Thyroid gland (tissue), 4 donors: ENCODE results near the gene PHACTR1. TPM values are rescaled to one million over a fixed set of nuclear protein-coding genes. Genes with fewer than 3 reads are reported as not detected.

ENCODE experiments used
- DNase-seq, 2 donors: peaks; one replicate each; pipeline ENCODE4 v3.0.0-alpha.2; 2019
- H3K27ac ChIP-seq, 3 donors: fragments of 200-600 bp; sonication (generic); 1 replicate in 2 of 3; 2 replicates in 1 of 3; pipeline ENCODE4 v1.5.1; 2016 to 2019; ENCODE audit warnings: mild to moderate bottlenecking in 1 of 3, moderate library complexity in 1 of 3
- H3K27me3 ChIP-seq: fragments of 200-600 bp; sonication (generic); one replicate; pipeline ENCODE4 v1.5.1; 2019
- H3K36me3 ChIP-seq, 2 donors: fragments of 200-600 bp; sonication (generic); one replicate each; pipeline ENCODE4 v1.5.1; 2016 to 2019
- H3K4me1 ChIP-seq, 2 donors: fragments of 200-600 bp; sonication (generic); one replicate each; pipeline ENCODE4 v1.5.1; 2017 to 2019
- H3K4me3 ChIP-seq, 3 donors: fragments of 200-600 bp; sonication (generic); replicated peaks in 1 of 3; 1 replicate in 2 of 3; 2 replicates in 1 of 3; pipeline ENCODE4 v1.5.1; 2016; ENCODE audit warnings: mild to moderate bottlenecking in 1 of 3
- H3K9me3 ChIP-seq: fragments of 200-600 bp; sonication (generic); one replicate; pipeline ENCODE4 v1.5.1; 2017
- CTCF ChIP-seq, 6 experiments: fragments of 200-600 bp in 3 of 6; fragments of 450-650 bp in 3 of 6; sonication (generic) in 3 of 6; IDR thresholded peaks; one replicate each; pipeline ENCODE4 v1.5.1; 2016 to 2019; ENCODE audit warnings: antibody characterized with exemption in 6 of 6, mild to moderate bottlenecking in 2 of 6, inconsistent platforms in 1 of 6, moderate library complexity in 1 of 6
- POLR2A ChIP-seq, 2 donors: fragments of 450-650 bp; IDR thresholded peaks; one replicate each; pipeline ENCODE4 v1.6.1; 2017; ENCODE audit warnings: antibody characterized with exemption in 2 of 2, mild to moderate bottlenecking in 2 of 2, moderate library complexity in 1 of 2
- WGBS, 2 donors: methylation state at CpG; one replicate each; pipeline ENCODE4 v1.1.5; 2017; 5-methylcytosine and 5-hydroxymethylcytosine counted together
- intact Hi-C: fragments of 100-400 bp; cut with DNase I; formaldehyde crosslinking; loops from one replicate; pipeline ENCODE4 v1.15.1; 2023
- total RNA-seq, 4 donors: library from RNA; depleted of rRNA; stranded (reverse); fragments of >200 nt; gene quantifications; one replicate each; pipeline ENCODE4 v1.2.3, GENCODE V29; 2016

Gene PHACTR1
- total RNA-seq, 4 donors from 2014 or later: 2.9 to 8.6 (median 4.4) TPM

- Histone ChIP-seq H3K36me3 (no peaks in the 10 kb centered on the region), H3K4me1 (no peaks in the 10 kb centered on the region), H3K4me3 (no peak overlapping the region), H3K27ac (no peak overlapping the region), H3K9me3 (no peaks in the 10 kb centered on the region), H3K27me3 (no peaks in the 10 kb centered on the region)
- 76 to 86% methylated on average over 7 of the region's 7 CpGs for WGBS, 2 donors
- no peak for TF ChIP-seq CTCF (IDR thresholded peaks at IDR 0.05)
- TF ChIP-seq POLR2A (IDR thresholded peaks at IDR 0.05): no peak
- DNase-seq: no peak
- intact Hi-C loops: no loop called here
Observed at GRCh38 chr6:13141387-13141786, 424.8 kb downstream of the PHACTR1 start.

- WGBS, 2 donors: 94% methylated on average over 3 of the region's 3 CpGs
- TF ChIP-seq POLR2A (IDR thresholded peaks at IDR 0.05): no peak
- TF ChIP-seq CTCF (IDR thresholded peaks at IDR 0.05): no peak
- Histone ChIP-seq H3K27me3 (no peaks in the 10 kb centered on the region), H3K4me1 (no peaks in the 10 kb centered on the region), H3K36me3 (no peaks in the 10 kb centered on the region), H3K4me3 (no peak overlapping the region), H3K27ac (no peak overlapping the region), H3K9me3 (no peaks in the 10 kb centered on the region)
- no peak for DNase-seq
- intact Hi-C loops: no loop called here
Observed at GRCh38 chr6:13142611-13143010, 426.0 kb downstream of the PHACTR1 start.

GRCh38 chr6:13146442-13146841 is 429.9 kb downstream of the PHACTR1 start:
- 94 to 96% methylated on average over 3 of the region's 3 CpGs for WGBS, 2 donors
- Histone ChIP-seq H3K36me3 (no peaks in the 10 kb centered on the region), H3K27ac (no peak overlapping the region), H3K4me3 (no peak overlapping the region), H3K27me3 (no peaks in the 10 kb centered on the region), H3K9me3 (no peaks in the 10 kb centered on the region), H3K4me1 (no peaks in the 10 kb centered on the region)
- no peak for TF ChIP-seq CTCF (IDR thresholded peaks at IDR 0.05)
- TF ChIP-seq POLR2A (IDR thresholded peaks at IDR 0.05): no peak
- DNase-seq: no peak
- intact Hi-C loops: no loop called here

- DNase-seq: no peak
- Histone ChIP-seq H3K4me1 (no peaks in the 10 kb centered on the region), H3K4me3 (no peak overlapping the region), H3K27ac (no peak overlapping the region), H3K9me3 (no peaks in the 10 kb centered on the region), H3K36me3 (no peaks in the 10 kb centered on the region), H3K27me3 (no peaks in the 10 kb centered on the region)
- 30 to 33% methylated on average over 1 of the region's 1 CpG for WGBS, 2 donors
- intact Hi-C loops: no loop called here
- TF ChIP-seq POLR2A (IDR thresholded peaks at IDR 0.05) (no peak), CTCF (IDR thresholded peaks at IDR 0.05) (no peak)
Observed at GRCh38 chr6:13147376-13147775, 430.8 kb downstream of the PHACTR1 start.

GRCh38 chr6:13147782-13148181 is 431.2 kb downstream of the PHACTR1 start:
- no peak for DNase-seq
- Histone ChIP-seq H3K9me3 (no peaks in the 10 kb centered on the region), H3K27ac (no peak overlapping the region), H3K27me3 (no peaks in the 10 kb centered on the region), H3K4me1 (no peaks in the 10 kb centered on the region), H3K36me3 (no peaks in the 10 kb centered on the region), H3K4me3 (no peak overlapping the region)
- intact Hi-C loops: no loop called here
- 89% methylated on average over 2 of the region's 2 CpGs for WGBS, 2 donors
- no peak for TF ChIP-seq POLR2A (IDR thresholded peaks at IDR 0.05)
- TF ChIP-seq CTCF (IDR thresholded peaks at IDR 0.05): no peak
